GM23248 (cell line): ENCODE data around the gene HINFP. TPM values are rescaled to one million over a fixed set of nuclear protein-coding genes. Genes with fewer than 3 reads are reported as not detected.
"Not testable (repeated sequence)": the region's sequence is repeated elsewhere in the genome, so short reads cannot be mapped to it uniquely, and the experiment has no call there.

Source experiments
- DNase-seq: peaks from one replicate; pipeline ENCODE4 v3.0.0-alpha.2; 2015
- H2AFZ ChIP-seq: fragments of 200-600 bp; sonication (generic); 2 replicates; pipeline ENCODE4 v1.6.1; 2016; ENCODE audit warnings: antibody characterized with exemption
- H3F3A ChIP-seq: fragments of 200-600 bp; sonication (generic); 2 replicates; pipeline ENCODE4 v1.6.1; 2016; ENCODE audit warnings: mild to moderate bottlenecking, antibody characterized with exemption, mixed run types; ENCODE audit not compliant: insufficient read depth
- H3K27ac ChIP-seq: fragments of 200-600 bp; sonication (generic); 2 replicates; pipeline ENCODE4 v1.5.1; 2016; ENCODE audit warnings: mild to moderate bottlenecking
- H3K27me3 ChIP-seq: fragments of 200-600 bp; sonication (generic); replicated peaks from 2 replicates; pipeline ENCODE4 v1.6.1; 2016; ENCODE audit warnings: mild to moderate bottlenecking; ENCODE audit not compliant: insufficient read depth
- H3K36me3 ChIP-seq: fragments of 200-600 bp; sonication (generic); 2 replicates; pipeline ENCODE4 v1.6.1; 2016; ENCODE audit warnings: low read depth, mild to moderate bottlenecking
- H3K4me1 ChIP-seq: fragments of 200-600 bp; sonication (generic); 2 replicates; pipeline ENCODE4 v1.6.1; 2016; ENCODE audit warnings: mild to moderate bottlenecking; ENCODE audit not compliant: insufficient read depth
- H3K4me2 ChIP-seq: fragments of 200-600 bp; sonication (generic); one replicate; pipeline ENCODE4 v1.6.1; 2016; ENCODE audit warnings: mild to moderate bottlenecking; ENCODE audit not compliant: unreplicated experiment
- H3K4me3 ChIP-seq: fragments of 200-600 bp; sonication (generic); 2 replicates; pipeline ENCODE4 v1.5.1; 2016; ENCODE audit warnings: mild to moderate bottlenecking
- H3K79me2 ChIP-seq: fragments of 200-600 bp; sonication (generic); 2 replicates; pipeline ENCODE4 v1.6.1; 2016; ENCODE audit warnings: mild to moderate bottlenecking; ENCODE audit not compliant: insufficient read depth
- H3K9ac ChIP-seq: fragments of 200-600 bp; sonication (generic); 2 replicates; pipeline ENCODE4 v1.6.1; 2016; ENCODE audit warnings: mild to moderate bottlenecking
- H3K9me2 ChIP-seq: fragments of 200-600 bp; sonication (generic); 2 replicates; pipeline ENCODE4 v1.6.1; 2016; ENCODE audit warnings: mixed run types, mild to moderate bottlenecking, moderate library complexity; ENCODE audit not compliant: insufficient read depth
- H3K9me3 ChIP-seq: fragments of 200-600 bp; sonication (generic); one replicate; pipeline ENCODE4 v1.6.1; 2017; ENCODE audit warnings: low read depth
- H4K20me1 ChIP-seq: fragments of 200-600 bp; sonication (generic); 2 replicates; pipeline ENCODE4 v1.6.0; 2016; ENCODE audit not compliant: insufficient read depth
- EZH2 ChIP-seq: fragments of 200-600 bp; sonication (generic); IDR thresholded peaks from 2 replicates; pipeline ENCODE4 v1.6.1; 2018; ENCODE audit warnings: antibody characterized with exemption, mild to moderate bottlenecking; ENCODE audit not compliant: insufficient read depth, poor library complexity, severe bottlenecking
- EZH2phosphoT487 ChIP-seq: fragments of 200-600 bp; sonication (generic); IDR thresholded peaks from 2 replicates; pipeline ENCODE4 v1.6.1; 2018; ENCODE audit warnings: antibody characterized with exemption, moderate library complexity, mild to moderate bottlenecking, low read depth; ENCODE audit not compliant: insufficient read depth
- WGBS, 2 experiments: methylation state at CpG; one replicate each; pipeline ENCODE4 v1.1.6; 2015 to 2017; ENCODE audit warnings: low lambda C conversion rate in 2 of 2, low coverage in 1 of 2; ENCODE audit errors: missing lambda C conversion rate in 2 of 2; 5-methylcytosine and 5-hydroxymethylcytosine counted together
- in situ Hi-C: fragments of 300-500 bp; cut with MboI; formaldehyde crosslinking; loops from 2 replicates; pipeline ENCODE4 v1.15.0; 2020
- polyA plus RNA-seq: library from polyadenylated mRNA; unstranded; fragments of >200 nt; fragmentation: Nextera tagmentation; extraction: Ambion mirVana; gene quantifications from 2 replicates; pipeline ENCODE4 v1.2.1, GENCODE V29; 2016
- total RNA-seq: library from RNA; depleted of rRNA; stranded (reverse); fragments of >200 nt; shearing (Covaris generic); gene quantifications from 2 replicates; pipeline ENCODE4 v1.2.3, GENCODE V29; 2014

The HINFP gene
- total and polyA plus RNA-seq, 2 experiments from 2014 or later: 8.3 to 31.8 TPM

DNA sequence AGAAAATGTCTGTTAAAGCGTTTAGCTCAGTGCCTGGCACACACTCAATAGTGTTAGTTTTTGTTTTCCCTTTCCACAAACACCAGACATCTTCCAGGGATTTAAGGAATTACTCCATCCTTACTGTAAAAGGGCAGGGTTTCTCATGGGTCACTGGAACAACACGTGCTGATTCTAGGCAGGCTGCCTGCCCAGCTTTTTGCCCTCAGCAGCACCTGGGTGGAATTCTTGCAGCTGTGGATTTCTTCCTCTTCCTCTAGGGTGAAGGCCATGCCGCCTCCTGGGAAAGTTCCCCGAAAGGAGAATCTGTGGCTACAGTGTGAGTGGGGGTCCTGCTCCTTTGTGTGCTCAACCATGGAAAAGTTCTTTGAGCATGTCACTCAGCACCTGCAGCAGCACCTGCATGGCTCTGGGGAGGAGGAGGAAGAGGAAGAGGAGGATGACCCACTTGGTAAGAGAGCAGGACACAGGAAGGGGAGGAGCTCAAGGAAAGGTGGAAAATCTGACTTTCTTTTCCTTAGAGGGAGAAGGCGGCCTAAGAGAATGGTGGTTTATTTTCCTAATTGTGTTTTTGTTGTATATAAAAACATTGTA lies 5.4 kb downstream of the HINFP start:
- Histone ChIP-seq H3K36me3 (peaks cover 13% of the 10 kb centered on the region; the same call in 1 of the 2 replicates), H3K27me3 (no peaks in the 10 kb centered on the region), H3K4me1 (peaks cover 7% of the 10 kb centered on the region), H3K9me2 (no peaks in the 10 kb centered on the region), H3K79me2 (peaks cover 37% of the 10 kb centered on the region), H3K9me3 (no peaks in the 10 kb centered on the region), H2AFZ (no peak overlapping the region), H3F3A (no peaks in the 10 kb centered on the region; the same call in 1 of the 2 replicates), H4K20me1 (no peaks in the 10 kb centered on the region), H3K4me2 (no peak overlapping the region), H3K27ac (no peak overlapping the region), H3K4me3 (no peak overlapping the region), H3K9ac (no peak overlapping the region)
- TF ChIP-seq EZH2 (no peak), EZH2phosphoT487 (no peak)
- no peak for DNase-seq
- in situ Hi-C loops: no loop called here
- 60 to 62% methylated on average over 5 of the region's 5 CpGs for WGBS, 2 experiments

DNA sequence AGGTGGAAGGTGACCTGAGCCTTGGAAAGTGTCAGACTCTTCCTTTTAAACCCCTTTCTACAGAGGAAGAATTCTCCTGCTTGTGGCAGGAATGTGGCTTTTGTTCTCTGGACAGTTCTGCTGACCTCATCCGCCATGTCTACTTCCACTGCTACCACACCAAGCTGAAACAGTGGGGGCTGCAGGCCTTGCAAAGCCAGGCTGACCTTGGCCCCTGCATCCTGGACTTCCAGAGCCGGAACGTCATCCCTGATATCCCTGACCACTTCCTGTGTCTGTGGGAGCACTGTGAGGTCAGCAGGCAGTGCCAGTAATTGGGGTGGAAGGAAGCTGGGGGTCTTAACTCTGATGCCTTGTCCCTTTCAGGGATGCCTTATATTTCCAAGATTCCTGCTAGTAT lies 9.3 kb downstream of the HINFP start:
- H3K36me3 ChIP-seq: peaks cover 26% of the 10 kb centered on the region
- in situ Hi-C loops: no loop called here
- H4K20me1 ChIP-seq: no peaks in the 10 kb centered on the region
- no peaks in the 10 kb centered on the region; the same call in 1 of the 2 replicates for H3F3A ChIP-seq
- H3K79me2 ChIP-seq: 0 out of 2 replicates have a peak, but pooled peaks cover 2% of the 10 kb centered on the region
- H3K9ac ChIP-seq: no peak overlapping the region
- H3K4me2 ChIP-seq: no peak overlapping the region
- 65 to 69% methylated on average over 3 of the region's 3 CpGs for WGBS, 2 experiments
- no peak for TF ChIP-seq EZH2phosphoT487
- TF ChIP-seq EZH2: no peak
- no peak for DNase-seq
- H3K4me3 ChIP-seq: no peak overlapping the region
- no peaks in the 10 kb centered on the region for H3K9me2 ChIP-seq
- no peaks in the 10 kb centered on the region for H3K4me1 ChIP-seq
- H2AFZ ChIP-seq: no peak overlapping the region
- H3K27me3 ChIP-seq: no peaks in the 10 kb centered on the region
- H3K9me3 ChIP-seq: no peaks in the 10 kb centered on the region
- H3K27ac ChIP-seq: no peak overlapping the region

DNA sequence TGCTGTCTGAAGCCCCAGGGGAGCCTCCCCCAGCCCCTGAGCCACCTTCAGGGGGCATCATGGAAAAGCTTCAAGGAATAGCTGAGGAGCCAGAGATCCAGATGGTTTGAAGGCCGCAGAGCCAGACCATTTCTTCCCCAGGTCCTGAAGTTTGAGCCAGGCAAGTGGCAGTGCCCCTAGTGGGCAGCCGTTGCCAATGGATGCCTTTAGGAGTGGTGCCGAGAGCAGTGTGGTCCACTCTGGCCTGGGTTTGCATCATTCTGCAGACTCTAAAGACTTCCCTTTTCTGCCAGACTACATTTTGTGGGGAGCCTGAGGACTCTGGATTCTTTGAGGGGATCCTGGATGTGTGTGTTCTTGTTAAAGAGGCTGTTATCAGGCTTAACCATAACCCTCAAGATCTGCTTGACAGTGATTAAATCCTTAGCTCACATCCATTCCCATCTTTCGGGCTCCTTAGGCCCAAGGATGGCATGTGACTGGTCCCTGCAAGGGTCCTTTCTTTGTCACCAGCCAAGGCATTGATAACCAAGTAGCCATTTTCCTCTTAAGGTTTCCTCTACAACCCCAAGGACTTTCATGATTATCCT lies 13.1 kb downstream of the HINFP start:
- WGBS, 2 experiments: 67 to 79% methylated on average over 4 of the region's 4 CpGs
- H4K20me1 ChIP-seq: no peaks in the 10 kb centered on the region
- no peak overlapping the region for H2AFZ ChIP-seq
- in situ Hi-C loops: no loop called here
- H3K27me3 ChIP-seq: no peaks in the 10 kb centered on the region
- peak; percentile 43 for DNase-seq
- no peak for TF ChIP-seq EZH2
- no peaks in the 10 kb centered on the region for H3K4me1 ChIP-seq
- H3K9ac ChIP-seq: no peak overlapping the region
- H3K9me3 ChIP-seq: no peaks in the 10 kb centered on the region
- H3K36me3 ChIP-seq: peaks cover 23% of the 10 kb centered on the region
- no peak overlapping the region for H3K4me3 ChIP-seq
- H3K27ac ChIP-seq: no peak overlapping the region
- no peaks in the 10 kb centered on the region for H3K79me2 ChIP-seq
- H3K4me2 ChIP-seq: no peak overlapping the region
- no peaks in the 10 kb centered on the region for H3F3A ChIP-seq
- H3K9me2 ChIP-seq: no peaks in the 10 kb centered on the region

DNA sequence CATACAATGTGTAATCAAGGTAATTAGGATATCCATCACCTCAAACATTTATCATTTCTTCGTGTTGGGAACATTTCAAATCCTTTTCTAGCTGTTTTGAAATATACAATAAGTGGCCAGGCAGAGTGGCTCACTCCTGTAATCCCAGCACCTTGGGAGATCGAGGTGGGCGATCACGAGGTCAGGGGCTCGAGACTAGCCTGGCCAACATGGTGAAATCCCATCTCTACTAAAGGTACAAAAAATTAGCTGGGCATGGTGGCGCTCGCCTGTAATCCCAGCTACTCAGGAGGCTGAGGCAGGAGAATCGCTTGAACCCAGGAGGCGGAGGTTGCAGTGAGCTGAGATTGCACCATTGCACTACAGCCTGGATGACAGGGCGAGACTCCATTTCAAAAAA lies 17.9 kb downstream of the HINFP start:
- H3K79me2 ChIP-seq, H3K9me3 ChIP-seq, H3F3A ChIP-seq, H3K27me3 ChIP-seq, H4K20me1 ChIP-seq, in situ Hi-C loops, H3K9me2 ChIP-seq, H3K36me3 ChIP-seq, H3K4me1 ChIP-seq, H3K4me2 ChIP-seq, H3K4me3 ChIP-seq, H2AFZ ChIP-seq, DNase-seq, H3K9ac ChIP-seq, H3K27ac ChIP-seq: not testable (repeated sequence)
- 69% methylated on average over 10 of the region's 10 CpGs for WGBS, 2 experiments
